ENCODE results near the gene N4BP2L2.

The N4BP2L2 gene

DNA sequence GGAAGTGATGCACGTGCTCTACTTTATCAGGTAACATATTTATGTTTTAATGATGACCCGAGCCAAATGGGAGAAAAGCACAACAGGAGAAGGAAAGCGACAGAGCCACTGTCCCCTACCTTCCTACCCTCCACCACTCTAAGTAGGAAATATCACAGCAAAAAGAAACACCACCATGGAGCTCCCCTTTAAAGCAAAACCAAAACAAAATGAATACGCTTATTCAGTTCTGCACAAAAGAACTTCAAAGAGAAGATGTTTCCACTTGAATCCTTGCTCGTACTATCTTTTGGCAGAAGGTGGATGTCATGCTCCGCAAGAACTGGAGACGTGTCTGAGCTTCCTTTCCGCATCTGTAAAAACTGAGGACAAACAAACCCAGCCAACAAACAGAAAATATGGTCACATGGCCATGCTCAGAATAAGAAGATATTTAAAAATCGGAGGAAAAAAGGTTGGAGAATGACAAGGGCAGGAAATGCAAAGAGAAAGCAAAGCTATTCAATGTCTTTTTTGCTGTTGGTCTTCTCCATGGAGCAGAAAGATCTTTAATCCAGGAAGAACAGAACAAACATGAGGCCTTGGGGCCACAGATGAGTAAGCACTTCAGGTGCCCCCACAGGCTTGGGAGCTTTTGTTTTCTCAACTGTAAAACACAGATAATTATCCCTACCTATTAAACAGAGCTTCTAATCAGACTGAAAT lies 130.1 kb downstream of the N4BP2L2 start:
- H3K4me3 ChIP-seq (ENCODE audit: low read depth, low read length): no peak overlapping the region
- TF ChIP-seq, protein P1, sequence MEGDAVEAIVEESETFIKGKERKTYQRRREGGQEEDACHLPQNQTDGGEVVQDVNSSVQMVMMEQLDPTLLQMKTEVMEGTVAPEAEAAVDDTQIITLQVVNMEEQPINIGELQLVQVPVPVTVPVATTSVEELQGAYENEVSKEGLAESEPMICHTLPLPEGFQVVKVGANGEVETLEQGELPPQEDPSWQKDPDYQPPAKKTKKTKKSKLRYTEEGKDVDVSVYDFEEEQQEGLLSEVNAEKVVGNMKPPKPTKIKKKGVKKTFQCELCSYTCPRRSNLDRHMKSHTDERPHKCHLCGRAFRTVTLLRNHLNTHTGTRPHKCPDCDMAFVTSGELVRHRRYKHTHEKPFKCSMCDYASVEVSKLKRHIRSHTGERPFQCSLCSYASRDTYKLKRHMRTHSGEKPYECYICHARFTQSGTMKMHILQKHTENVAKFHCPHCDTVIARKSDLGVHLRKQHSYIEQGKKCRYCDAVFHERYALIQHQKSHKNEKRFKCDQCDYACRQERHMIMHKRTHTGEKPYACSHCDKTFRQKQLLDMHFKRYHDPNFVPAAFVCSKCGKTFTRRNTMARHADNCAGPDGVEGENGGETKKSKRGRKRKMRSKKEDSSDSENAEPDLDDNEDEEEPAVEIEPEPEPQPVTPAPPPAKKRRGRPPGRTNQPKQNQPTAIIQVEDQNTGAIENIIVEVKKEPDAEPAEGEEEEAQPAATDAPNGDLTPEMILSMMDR (IDR thresholded peaks at IDR 0.05; ENCODE audit: control insufficient read depth, extremely low read depth, insufficient read depth): no peak
- DNase-seq (ENCODE audit: low read depth): no peak

DNA sequence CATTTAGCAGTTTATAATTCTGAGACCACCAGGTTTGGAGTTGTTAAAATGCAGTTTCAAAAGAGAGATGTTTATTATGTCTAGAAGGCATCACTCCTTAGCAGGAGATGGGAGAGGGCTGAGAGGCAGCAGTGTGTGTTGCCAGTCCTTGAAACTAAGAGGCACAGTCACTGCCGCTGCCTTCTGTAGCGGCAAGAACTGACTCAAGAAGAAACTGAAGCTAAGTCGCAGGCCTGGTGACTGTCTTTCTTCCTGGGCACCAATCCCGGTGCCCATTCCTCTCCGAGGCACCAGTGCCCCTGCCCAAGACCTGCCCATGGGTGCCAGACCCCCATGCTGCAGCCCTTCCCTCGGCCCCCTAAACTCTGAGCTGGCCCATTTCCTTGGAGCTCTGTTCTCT lies 130.7 kb downstream of the N4BP2L2 start:
- TF ChIP-seq, protein P1 (IDR thresholded peaks at IDR 0.05; ENCODE audit: control insufficient read depth, extremely low read depth, insufficient read depth): no peak
- H3K4me3 ChIP-seq (ENCODE audit: low read depth, low read length): no peak overlapping the region
- no peak for DNase-seq (ENCODE audit: low read depth)

DNA sequence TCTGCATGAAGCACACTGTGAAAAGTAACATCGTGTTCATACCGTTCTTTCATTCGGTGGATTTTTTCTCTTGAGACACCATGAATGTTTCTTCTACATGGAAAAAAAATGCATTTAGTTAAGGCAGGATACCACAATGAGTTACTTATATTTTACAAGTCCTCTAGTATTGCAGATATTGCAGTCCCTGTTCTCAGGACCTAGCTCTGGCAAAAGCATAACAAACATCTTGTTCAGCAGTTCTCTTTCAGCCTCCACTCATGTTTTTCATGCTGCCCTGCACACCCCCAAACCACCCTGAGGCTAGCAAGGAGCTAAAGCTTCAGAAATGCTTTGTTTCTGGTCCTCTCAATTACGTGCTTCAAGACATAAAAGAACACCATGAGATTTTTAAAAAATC lies 135.5 kb downstream of the N4BP2L2 start:
- no peak overlapping the region for H3K4me3 ChIP-seq (ENCODE audit: low read depth, low read length)
- TF ChIP-seq, protein P1 (IDR thresholded peaks at IDR 0.05; ENCODE audit: control insufficient read depth, extremely low read depth, insufficient read depth): no peak
- DNase-seq (ENCODE audit: low read depth): no peak

DNA sequence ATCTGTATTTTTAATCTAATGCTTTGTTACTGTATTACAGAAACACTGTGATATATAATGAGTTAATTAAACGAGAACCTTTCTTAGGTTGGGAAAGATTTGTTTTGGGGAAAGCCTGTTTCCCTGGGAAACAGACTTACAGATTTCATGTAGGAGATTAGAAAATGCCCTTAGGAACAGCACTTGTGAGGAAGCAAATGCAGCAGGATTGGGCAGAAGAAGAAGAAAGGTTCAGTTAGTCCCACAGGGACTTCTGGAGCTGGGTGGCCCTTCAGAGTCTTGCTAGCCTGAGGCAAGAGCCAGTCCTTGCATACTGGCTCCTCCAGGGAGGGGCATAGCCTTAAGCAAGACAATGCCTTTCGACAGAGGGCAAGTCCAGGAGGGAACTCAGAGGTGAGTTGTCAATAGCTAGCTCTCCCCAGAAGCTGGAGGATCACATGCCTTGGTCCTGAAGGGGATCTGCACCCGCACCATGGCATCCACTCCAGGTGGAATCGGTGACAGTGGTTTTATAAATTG lies 147.4 kb downstream of the N4BP2L2 start:
- H3K4me3 ChIP-seq (ENCODE audit: low read depth, low read length): no peak overlapping the region
- TF ChIP-seq, protein P1 (IDR thresholded peaks at IDR 0.05; ENCODE audit: control insufficient read depth, extremely low read depth, insufficient read depth): no peak
- no peak for DNase-seq (ENCODE audit: low read depth)

GRCh38 chr13:32390484-32390883 lies 148.1 kb downstream of the N4BP2L2 start:
- no peak overlapping the region for H3K4me3 ChIP-seq (ENCODE audit: low read depth, low read length)
- no peak for DNase-seq (ENCODE audit: low read depth)
- TF ChIP-seq, protein P1 (IDR thresholded peaks at IDR 0.05; ENCODE audit: control insufficient read depth, extremely low read depth, insufficient read depth): no peak

DNA sequence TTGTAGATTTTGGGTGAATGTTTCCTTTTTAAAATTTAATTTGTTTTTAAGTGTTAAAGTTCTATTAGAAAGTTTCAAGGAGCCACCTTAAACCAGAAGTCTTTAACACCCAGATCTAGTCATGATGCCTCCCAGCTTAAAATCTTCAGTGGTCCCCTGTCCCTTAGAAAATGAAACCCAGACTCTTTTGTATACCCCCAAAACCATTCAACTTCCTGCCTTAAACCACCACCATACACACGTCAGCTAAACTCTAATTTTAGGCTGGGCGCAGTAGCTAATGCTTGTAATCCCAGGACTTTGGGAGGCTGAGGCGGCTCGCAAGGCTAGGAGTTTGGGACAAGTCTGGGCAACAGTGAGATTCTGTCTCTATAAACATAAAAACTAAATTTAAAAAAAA lies 148.5 kb downstream of the N4BP2L2 start:
- no peak for DNase-seq (ENCODE audit: low read depth)
- TF ChIP-seq, protein P1 (IDR thresholded peaks at IDR 0.05; ENCODE audit: control insufficient read depth, extremely low read depth, insufficient read depth): no peak
- H3K4me3 ChIP-seq (ENCODE audit: low read depth, low read length): no peak overlapping the region

DNA sequence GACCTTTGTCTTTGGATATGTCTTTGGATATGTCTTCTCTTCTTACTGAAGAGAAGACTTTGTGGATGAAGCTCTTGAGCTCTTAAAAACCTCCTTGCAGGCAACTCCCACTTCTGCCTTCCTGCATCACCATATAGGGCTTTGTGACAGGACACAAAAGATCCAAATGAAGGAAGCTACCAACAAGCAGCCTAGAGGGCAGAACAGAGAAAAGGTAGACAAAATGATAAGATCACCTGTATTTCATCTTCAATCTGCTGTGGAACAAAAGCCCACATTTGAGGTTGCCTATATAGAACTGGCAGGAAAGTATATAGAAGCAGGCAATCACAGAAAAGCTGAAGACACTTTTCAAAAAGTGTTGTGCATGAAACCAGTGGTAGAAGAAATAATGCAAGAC lies 153.2 kb downstream of the N4BP2L2 start:
- no peak for DNase-seq (ENCODE audit: low read depth)
- no peak overlapping the region for H3K4me3 ChIP-seq (ENCODE audit: low read depth, low read length)
- TF ChIP-seq, protein P1 (IDR thresholded peaks at IDR 0.05; ENCODE audit: control insufficient read depth, extremely low read depth, insufficient read depth): no peak
